Cardiac fibroblast (primary cell): Measurements from ENCODE around the gene HHAT.

Experiments used
- DNase-seq, 2 donors: peaks; one replicate each; pipeline versions ENCODE4 v3.0.0 to v3.0.0-alpha.2; 2010; ENCODE audit warnings: low read depth in 2 of 2
- H3K4me3 ChIP-seq, 2 donors: replicated peaks in 1 of 2; 1 replicate in 1 of 2; 2 replicates in 1 of 2; pipeline ENCODE4 v1.5.1; 2011; ENCODE audit warnings: low read depth in 2 of 2, low read length in 2 of 2, mild to moderate bottlenecking in 2 of 2, moderate library complexity in 1 of 2
- TF ChIP-seq, protein P1 (sequence below): IDR thresholded peaks from one replicate; pipeline ENCODE4 v1.5.1; 2011; ENCODE audit warnings: low read depth, mild to moderate bottlenecking, low read length, inconsistent platforms

HHAT gene

DNA sequence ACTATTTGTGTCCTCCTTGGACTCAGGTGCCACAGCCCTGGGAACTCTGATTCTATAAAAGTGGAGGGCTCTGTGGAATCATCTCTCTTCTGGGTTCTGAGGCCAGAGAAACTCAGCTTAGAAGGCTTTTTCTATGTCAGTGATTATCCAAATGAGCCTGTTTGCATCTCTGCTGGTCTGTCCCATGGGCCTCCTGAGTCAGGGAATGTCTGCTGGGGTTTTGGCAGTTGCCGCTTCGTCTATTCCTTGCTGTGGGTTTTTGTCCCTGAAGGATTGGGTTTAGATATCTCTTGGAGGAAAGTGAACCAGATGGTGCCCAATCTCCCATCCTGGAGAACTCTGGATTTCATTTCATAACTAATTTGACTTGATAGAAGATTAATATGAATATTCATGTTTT, 297.6 kb downstream of the HHAT start:
- H3K4me3 ChIP-seq = no peak overlapping the region
- no peak for DNase-seq
- TF ChIP-seq, protein P1, sequence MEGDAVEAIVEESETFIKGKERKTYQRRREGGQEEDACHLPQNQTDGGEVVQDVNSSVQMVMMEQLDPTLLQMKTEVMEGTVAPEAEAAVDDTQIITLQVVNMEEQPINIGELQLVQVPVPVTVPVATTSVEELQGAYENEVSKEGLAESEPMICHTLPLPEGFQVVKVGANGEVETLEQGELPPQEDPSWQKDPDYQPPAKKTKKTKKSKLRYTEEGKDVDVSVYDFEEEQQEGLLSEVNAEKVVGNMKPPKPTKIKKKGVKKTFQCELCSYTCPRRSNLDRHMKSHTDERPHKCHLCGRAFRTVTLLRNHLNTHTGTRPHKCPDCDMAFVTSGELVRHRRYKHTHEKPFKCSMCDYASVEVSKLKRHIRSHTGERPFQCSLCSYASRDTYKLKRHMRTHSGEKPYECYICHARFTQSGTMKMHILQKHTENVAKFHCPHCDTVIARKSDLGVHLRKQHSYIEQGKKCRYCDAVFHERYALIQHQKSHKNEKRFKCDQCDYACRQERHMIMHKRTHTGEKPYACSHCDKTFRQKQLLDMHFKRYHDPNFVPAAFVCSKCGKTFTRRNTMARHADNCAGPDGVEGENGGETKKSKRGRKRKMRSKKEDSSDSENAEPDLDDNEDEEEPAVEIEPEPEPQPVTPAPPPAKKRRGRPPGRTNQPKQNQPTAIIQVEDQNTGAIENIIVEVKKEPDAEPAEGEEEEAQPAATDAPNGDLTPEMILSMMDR = no peak

DNA sequence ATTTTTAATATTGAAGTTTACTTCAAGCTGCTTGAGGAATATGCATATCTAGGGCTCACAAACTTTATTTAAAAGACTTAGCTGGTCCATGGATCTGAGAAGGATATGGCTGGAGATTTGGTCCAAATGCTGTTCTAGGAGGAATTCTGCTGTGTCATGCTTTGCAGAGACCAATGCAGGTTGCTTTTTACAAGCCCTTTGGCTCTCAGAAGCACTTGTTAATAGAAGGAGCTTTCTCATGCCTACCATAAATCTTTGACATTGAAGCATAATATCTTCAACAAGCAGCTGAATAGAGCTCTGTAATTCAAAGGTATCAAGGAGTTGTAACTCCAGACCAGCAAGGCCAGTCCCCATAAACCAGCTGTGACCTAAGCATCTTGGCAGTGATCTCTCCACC, 299.1 kb downstream of the HHAT start:
- TF ChIP-seq, protein P1 = no peak

DNA sequence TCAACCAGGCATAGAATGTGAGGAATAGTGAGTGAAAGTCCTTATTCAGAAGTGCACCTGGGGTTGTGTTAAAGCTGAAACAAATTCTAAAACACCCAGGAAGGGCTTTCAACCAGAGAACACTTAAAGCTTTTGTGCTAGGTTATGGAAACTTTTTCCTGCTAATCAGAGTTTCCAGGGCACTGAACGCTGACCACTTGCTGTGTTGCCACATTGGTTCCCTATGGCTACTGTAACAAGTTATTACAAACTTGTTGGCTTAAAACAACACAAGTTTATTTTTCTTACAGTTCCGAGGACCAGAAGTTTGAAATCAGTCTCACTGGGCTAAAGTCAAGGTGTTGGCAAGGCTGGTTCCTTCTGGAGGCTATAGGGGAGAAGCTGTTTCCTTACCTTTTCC, 300.6 kb downstream of the HHAT start:
- TF ChIP-seq, protein P1 = no peak
- DNase-seq = no peak
- H3K4me3 ChIP-seq = no peak overlapping the region

More for the DNA sequence above, 299.1 kb downstream of the HHAT start:
- no peak overlapping the region for H3K4me3 ChIP-seq
- no peak for DNase-seq

GRCh38 chr1:210631399-210631798, 302.7 kb downstream of the HHAT start:
- no peak for DNase-seq
- TF ChIP-seq, protein P1 = no peak
- H3K4me3 ChIP-seq = no peak overlapping the region

GRCh38 chr1:210633140-210633539, 304.4 kb downstream of the HHAT start:
- TF ChIP-seq, protein P1 = no peak
- DNase-seq = no peak
- H3K4me3 ChIP-seq = no peak overlapping the region

- no peak overlapping the region for H3K4me3 ChIP-seq
- no peak for DNase-seq
- TF ChIP-seq, protein P1 = no peak
These were observed 304.9 kb downstream of the HHAT start for GRCh38 chr1:210633636-210634035.

- TF ChIP-seq, protein P1 = no peak
- DNase-seq = no peak
- H3K4me3 ChIP-seq = no peak overlapping the region
These were observed 306.4 kb downstream of the HHAT start for GRCh38 chr1:210635108-210635507.
